H9 (cell line): ENCODE data around the gene PACS1. TPM values are rescaled to one million over a fixed set of nuclear protein-coding genes. Genes with fewer than 3 reads are reported as not detected.
A peak's percentile ranks its signal among the peaks of the same experiment; 100 is the strongest.

Experiments
- DNase-seq: peaks from one replicate; pipeline ENCODE4 v3.0.0-alpha.2; 2017
- H2AFZ ChIP-seq: one replicate; pipeline ENCODE4 v1.6.1; 2013; ENCODE audit warnings: mild to moderate bottlenecking, low read length, control low read depth, moderate library complexity
- H2AK5ac ChIP-seq: 2 replicates; pipeline ENCODE4 v1.6.1; 2013; ENCODE audit warnings: low read length, control low read depth, mixed read lengths; ENCODE audit not compliant: insufficient read length
- H2BK120ac ChIP-seq: one replicate; pipeline ENCODE4 v1.6.1; 2013; ENCODE audit warnings: low read depth, mild to moderate bottlenecking, low read length, control low read depth, inconsistent platforms; ENCODE audit not compliant: poor library complexity, severe bottlenecking
- H2BK12ac ChIP-seq: 2 replicates; pipeline ENCODE4 v1.6.1; 2013; ENCODE audit warnings: low read length, control low read depth, mixed read lengths, low read depth; ENCODE audit not compliant: insufficient read length
- H2BK15ac ChIP-seq: 2 replicates; pipeline ENCODE4 v1.6.1; 2013; ENCODE audit warnings: low read depth, low read length, control low read depth
- H2BK20ac ChIP-seq: one replicate; pipeline ENCODE4 v1.6.1; 2013; ENCODE audit warnings: low read depth, mild to moderate bottlenecking, low read length, control low read depth, inconsistent platforms; ENCODE audit not compliant: poor library complexity, severe bottlenecking
- H2BK5ac ChIP-seq: 2 replicates; pipeline ENCODE4 v1.6.1; 2013; ENCODE audit warnings: low read length, control low read depth, mixed read lengths; ENCODE audit not compliant: insufficient read length
- H3K14ac ChIP-seq: 2 replicates; pipeline ENCODE4 v1.6.1; 2013; ENCODE audit warnings: low read length, control low read depth; ENCODE audit not compliant: insufficient read depth
- H3K18ac ChIP-seq: 2 replicates; pipeline ENCODE4 v1.6.1; 2013; ENCODE audit warnings: low read depth, mild to moderate bottlenecking, mixed read lengths, low read length, control low read depth; ENCODE audit not compliant: insufficient read length
- H3K23ac ChIP-seq: 2 replicates; pipeline ENCODE4 v1.6.1; 2013; ENCODE audit warnings: low read length, control low read depth, mixed read lengths, low read depth; ENCODE audit not compliant: insufficient read length
- H3K23me2 ChIP-seq: 2 replicates; pipeline ENCODE4 v1.6.1; 2013; ENCODE audit warnings: low read depth, mild to moderate bottlenecking, mixed read lengths, low read length, control low read depth; ENCODE audit not compliant: insufficient read length, poor library complexity, severe bottlenecking
- H3K27ac ChIP-seq: 2 replicates; pipeline ENCODE4 v1.5.1; 2013; ENCODE audit warnings: low read length, control low read depth, mixed read lengths, low read depth; ENCODE audit not compliant: insufficient read length
- H3K27me3 ChIP-seq: 2 replicates; pipeline ENCODE4 v1.6.1; 2013; ENCODE audit warnings: low read length, control low read depth, inconsistent platforms; ENCODE audit not compliant: insufficient read depth
- H3K4ac ChIP-seq: 2 replicates; pipeline ENCODE4 v1.6.1; 2013; ENCODE audit warnings: low read depth, mild to moderate bottlenecking, control low read depth, inconsistent platforms, low read length, moderate library complexity
- H3K4me1 ChIP-seq: 2 replicates; pipeline ENCODE4 v1.6.1; 2013; ENCODE audit warnings: low read length, control low read depth, inconsistent platforms; ENCODE audit not compliant: insufficient read depth
- H3K4me2 ChIP-seq: 2 replicates; pipeline ENCODE4 v1.6.1; 2013; ENCODE audit warnings: low read length, control low read depth, mixed read lengths; ENCODE audit not compliant: insufficient read length, insufficient read depth
- H3K56ac ChIP-seq: 2 replicates; pipeline ENCODE4 v1.6.1; 2013; ENCODE audit warnings: low read depth, mild to moderate bottlenecking, mixed read lengths, low read length, control low read depth; ENCODE audit not compliant: insufficient read length
- H3K79me1 ChIP-seq: 2 replicates; pipeline ENCODE4 v1.6.1; 2013; ENCODE audit warnings: low read depth, mild to moderate bottlenecking, moderate library complexity, low read length, control low read depth, inconsistent platforms; ENCODE audit not compliant: insufficient read depth, poor library complexity, severe bottlenecking
- H3K79me2 ChIP-seq: 2 replicates; pipeline ENCODE4 v1.6.1; 2013; ENCODE audit warnings: low read length, control low read depth, inconsistent platforms; ENCODE audit not compliant: insufficient read depth
- H3K9ac ChIP-seq: 2 replicates; pipeline ENCODE4 v1.6.1; 2013; ENCODE audit warnings: low read length, control low read depth, mixed read lengths; ENCODE audit not compliant: insufficient read length; ENCODE audit errors: extremely low read depth
- H3K9me3 ChIP-seq: one replicate; pipeline ENCODE4 v1.6.1; 2013; ENCODE audit warnings: low read depth, low read length, inconsistent platforms; ENCODE audit not compliant: control insufficient read depth
- H3T11ph ChIP-seq: one replicate; pipeline ENCODE4 v1.6.1; 2013; ENCODE audit warnings: mild to moderate bottlenecking, low read length, control low read depth, inconsistent platforms
- H4K20me1 ChIP-seq: one replicate; pipeline ENCODE4 v1.6.1; 2013; ENCODE audit not compliant: control insufficient read depth, insufficient read length, insufficient read depth
- H4K5ac ChIP-seq: 2 replicates; pipeline ENCODE4 v1.6.1; 2013; ENCODE audit warnings: low read depth, mild to moderate bottlenecking, mixed read lengths, low read length, control low read depth; ENCODE audit not compliant: insufficient read length
- H4K8ac ChIP-seq: replicated peaks from 2 replicates; pipeline ENCODE4 v1.6.1; 2013; ENCODE audit warnings: low read length, control low read depth, mixed read lengths, low read depth; ENCODE audit not compliant: insufficient read length
- H4K91ac ChIP-seq: 2 replicates; pipeline ENCODE4 v1.6.1; 2013; ENCODE audit warnings: low read depth, mild to moderate bottlenecking, moderate library complexity, mixed read lengths, low read length, control low read depth; ENCODE audit not compliant: insufficient read length
- H3K27ac Mint-ChIP-seq, 3 experiments: 2 replicates in 2 of 3; 3 replicates in 1 of 3; pipeline ENCODE4 v1.8.0; 2020 to 2021; ENCODE audit warnings: mixed read lengths in 3 of 3, mild to moderate bottlenecking in 1 of 3, moderate library complexity in 1 of 3
- H3K27me3 Mint-ChIP-seq: 2 replicates; pipeline ENCODE4 v1.8.0; 2021; ENCODE audit warnings: low read depth, mild to moderate bottlenecking, moderate library complexity, mixed read lengths
- H3K36me3 Mint-ChIP-seq, 3 experiments: 2 replicates in 2 of 3; 3 replicates in 1 of 3; pipeline ENCODE4 v1.8.0; 2020 to 2021; ENCODE audit warnings: low read depth in 3 of 3, mixed read lengths in 3 of 3; ENCODE audit not compliant: insufficient read depth in 1 of 3
- H3K4me1 Mint-ChIP-seq, 2 experiments: 2 replicates each; pipeline ENCODE4 v1.8.0; 2020; ENCODE audit warnings: mixed read lengths in 2 of 2
- H3K4me3 Mint-ChIP-seq, 2 experiments: 2 replicates in 1 of 2; 3 replicates in 1 of 2; pipeline ENCODE4 v1.8.0; 2020 to 2021; ENCODE audit warnings: mild to moderate bottlenecking in 2 of 2, mixed read lengths in 2 of 2, moderate library complexity in 1 of 2
- H3K9me3 Mint-ChIP-seq, 2 experiments: 2 replicates in 1 of 2; 3 replicates in 1 of 2; pipeline ENCODE4 v1.8.0; 2020; ENCODE audit warnings: mild to moderate bottlenecking in 2 of 2, mixed read lengths in 2 of 2, moderate library complexity in 1 of 2
- CTCF ChIP-seq: fragments of 200-600 bp; sonication (generic); conservative IDR thresholded peaks from 3 replicates; pipeline ENCODE4 v1.8.0; 2021; ENCODE audit warnings: antibody characterized with exemption, mild to moderate bottlenecking
- WGBS: extraction: QIAGEN DNeasy Blood & Tissue Kit; methylation state at CpG from one replicate; pipeline ENCODE4 v1.1.7; 2013; ENCODE audit warnings: missing lambda C conversion rate, low lambda C conversion rate, mixed read lengths; ENCODE audit not compliant: insufficient read length; ENCODE audit errors: extremely low coverage; 5-methylcytosine and 5-hydroxymethylcytosine counted together
- total RNA-seq: library from RNA; stranded (reverse); gene quantifications from 2 replicates; pipeline ENCODE4 v1.2.1, GENCODE V29; 2021

Gene PACS1
- total RNA-seq, 1 experiment from 2014 or later, result 35.5 TPM

GRCh38 chr11:66231561-66231960, 161.5 kb downstream of the PACS1 start:
- H3K4me1 ChIP-seq, result no peaks in the 10 kb centered on the region
- H2BK120ac ChIP-seq, result no peak overlapping the region
- no peak overlapping the region for H2BK12ac ChIP-seq
- H3K23ac ChIP-seq, result no peak overlapping the region
- H2AFZ ChIP-seq, result no peak overlapping the region
- Mint-ChIP-seq H3K4me1 (peaks cover 23 to 28% of the 10 kb centered on the region in 2 experiments), H3K4me3 (no peak overlapping the region), H3K27ac (peak overlapping the region; percentile 2 to 32 (median 10); a peak in 5 of 7 replicates), H3K27me3 (no peaks in the 10 kb centered on the region), H3K36me3 (peaks cover 3 to 34% (median 22%) of the 10 kb centered on the region in 3 experiments), H3K9me3 (no peaks in the 10 kb centered on the region; a peak in 1 of 5 replicates)
- no peak overlapping the region for H3K14ac ChIP-seq
- no CpG with 5 or more reads among the region's 7 CpGs for WGBS
- no peak for DNase-seq
- no peak overlapping the region for H3K9ac ChIP-seq
- no peak overlapping the region for H3K27ac ChIP-seq
- H3K9me3 ChIP-seq, result no peaks in the 10 kb centered on the region
- no peak overlapping the region for H4K8ac ChIP-seq
- no peak overlapping the region for H3K18ac ChIP-seq
- H4K91ac ChIP-seq, result no peak overlapping the region
- no peak overlapping the region for H4K5ac ChIP-seq
- no peaks in the 10 kb centered on the region for H3K79me1 ChIP-seq
- no peak overlapping the region for H2BK15ac ChIP-seq
- no peak overlapping the region for H2BK20ac ChIP-seq
- no peaks in the 10 kb centered on the region for H3K79me2 ChIP-seq
- H3K27me3 ChIP-seq, result no peaks in the 10 kb centered on the region
- no peak overlapping the region for H3K4ac ChIP-seq
- no peak overlapping the region for H3K56ac ChIP-seq
- H4K20me1 ChIP-seq, result no peaks in the 10 kb centered on the region
- H3K23me2 ChIP-seq, result no peaks in the 10 kb centered on the region
- no peak for TF ChIP-seq CTCF
- no peak overlapping the region for H2AK5ac ChIP-seq
- no peak overlapping the region for H3K4me2 ChIP-seq
- H2BK5ac ChIP-seq, result no peak overlapping the region
- H3T11ph ChIP-seq, result no peak overlapping the region
